PC-9 (cell line): ENCODE data around the gene SLC36A3.

Experiments used
- EZH2 ChIP-seq: fragments of 200-600 bp; sonication (generic); IDR thresholded peaks from 2 replicates; pipeline ENCODE4 v1.8.0; 2017; ENCODE audit warnings: antibody characterized with exemption, low read depth
- TF ChIP-seq, protein P1 (sequence below): fragments of 200-600 bp; sonication (generic); conservative IDR thresholded peaks from 2 replicates; pipeline ENCODE4 v1.6.1; 2017; ENCODE audit warnings: mixed run types, antibody characterized with exemption, mild to moderate bottlenecking, moderate library complexity

DNA sequence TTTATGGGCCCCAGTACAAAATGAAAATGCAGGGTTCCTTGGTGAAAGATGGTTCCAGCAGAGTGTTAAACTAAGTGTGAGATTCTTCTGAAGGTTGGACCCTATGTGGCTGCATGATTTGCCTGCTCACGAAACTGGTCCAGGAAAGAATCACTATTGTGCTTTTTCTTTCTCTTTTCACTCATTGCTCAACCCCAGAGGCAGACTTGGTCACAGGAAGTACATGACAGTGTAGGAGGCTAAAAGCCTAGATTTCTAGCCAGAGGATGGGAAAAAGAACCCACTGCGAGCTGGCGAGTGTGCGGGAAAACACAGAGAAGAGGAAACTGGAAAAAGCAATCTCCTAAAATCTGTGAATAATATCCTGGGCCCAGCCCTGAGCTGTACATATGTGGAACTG, 25.2 kb upstream of the SLC36A3 start:
- TF ChIP-seq, protein P1, sequence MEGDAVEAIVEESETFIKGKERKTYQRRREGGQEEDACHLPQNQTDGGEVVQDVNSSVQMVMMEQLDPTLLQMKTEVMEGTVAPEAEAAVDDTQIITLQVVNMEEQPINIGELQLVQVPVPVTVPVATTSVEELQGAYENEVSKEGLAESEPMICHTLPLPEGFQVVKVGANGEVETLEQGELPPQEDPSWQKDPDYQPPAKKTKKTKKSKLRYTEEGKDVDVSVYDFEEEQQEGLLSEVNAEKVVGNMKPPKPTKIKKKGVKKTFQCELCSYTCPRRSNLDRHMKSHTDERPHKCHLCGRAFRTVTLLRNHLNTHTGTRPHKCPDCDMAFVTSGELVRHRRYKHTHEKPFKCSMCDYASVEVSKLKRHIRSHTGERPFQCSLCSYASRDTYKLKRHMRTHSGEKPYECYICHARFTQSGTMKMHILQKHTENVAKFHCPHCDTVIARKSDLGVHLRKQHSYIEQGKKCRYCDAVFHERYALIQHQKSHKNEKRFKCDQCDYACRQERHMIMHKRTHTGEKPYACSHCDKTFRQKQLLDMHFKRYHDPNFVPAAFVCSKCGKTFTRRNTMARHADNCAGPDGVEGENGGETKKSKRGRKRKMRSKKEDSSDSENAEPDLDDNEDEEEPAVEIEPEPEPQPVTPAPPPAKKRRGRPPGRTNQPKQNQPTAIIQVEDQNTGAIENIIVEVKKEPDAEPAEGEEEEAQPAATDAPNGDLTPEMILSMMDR = no peak
- no peak for TF ChIP-seq EZH2
